HEK293T (cell line): ENCODE data around the gene TMEM79.

Experiments used
- ARNT ChIP-seq: fragments of 450-650 bp; IDR thresholded peaks from 2 replicates; pipeline ENCODE4 v1.6.1; 2017; ENCODE audit warnings: mild to moderate bottlenecking
- BHLHE40 ChIP-seq: fragments of 450-650 bp; IDR thresholded peaks from 2 replicates; pipeline ENCODE4 v1.6.1; 2016; ENCODE audit warnings: mild to moderate bottlenecking, moderate library complexity, borderline replicate concordance
- FOXA1 ChIP-seq: fragments of 450-650 bp; IDR thresholded peaks from 2 replicates; pipeline ENCODE4 v1.6.1; 2016; ENCODE audit warnings: mild to moderate bottlenecking
- FOXK2 ChIP-seq: fragments of 450-650 bp; IDR thresholded peaks from 2 replicates; pipeline ENCODE4 v1.6.1; 2016; ENCODE audit warnings: mild to moderate bottlenecking
- FOXM1 ChIP-seq: fragments of 450-650 bp; IDR thresholded peaks from 2 replicates; pipeline ENCODE4 v1.6.1; 2017; ENCODE audit warnings: mild to moderate bottlenecking, borderline replicate concordance
- HDGF ChIP-seq: fragments of 450-650 bp; IDR thresholded peaks from 2 replicates; pipeline ENCODE4 v1.6.1; 2017; ENCODE audit warnings: antibody characterized with exemption, borderline replicate concordance
- LEF1 ChIP-seq: fragments of 450-650 bp; IDR thresholded peaks from 2 replicates; pipeline ENCODE4 v1.6.1; 2017; ENCODE audit warnings: mild to moderate bottlenecking, borderline replicate concordance
- NFRKB ChIP-seq: fragments of 450-650 bp; IDR thresholded peaks from 2 replicates; pipeline ENCODE4 v1.6.1; 2016; ENCODE audit warnings: mild to moderate bottlenecking, moderate library complexity
- SP1 ChIP-seq: fragments of 450-650 bp; IDR thresholded peaks from 2 replicates; pipeline ENCODE4 v1.6.1; 2017
- SUZ12 ChIP-seq: fragments of 450-650 bp; IDR thresholded peaks from 2 replicates; pipeline ENCODE4 v1.6.1; 2016; ENCODE audit warnings: mild to moderate bottlenecking
- TARDBP ChIP-seq: fragments of 450-650 bp; IDR thresholded peaks from 2 replicates; pipeline ENCODE4 v1.6.1; 2016
- TF ChIP-seq, protein P1 (sequence below): fragments of 450-650 bp; IDR thresholded peaks from 2 replicates; pipeline ENCODE4 v1.6.1; 2016

- TF ChIP-seq SUZ12 = no peak
- no peak for TF ChIP-seq FOXA1
- TF ChIP-seq FOXM1 = no peak
- TF ChIP-seq HDGF = no peak
- no peak for TF ChIP-seq NFRKB
- TF ChIP-seq LEF1 = no peak
- TF ChIP-seq BHLHE40 = no peak
- no peak for TF ChIP-seq SP1
- TF ChIP-seq ARNT = no peak
- no peak for TF ChIP-seq TARDBP
- TF ChIP-seq, protein P1, sequence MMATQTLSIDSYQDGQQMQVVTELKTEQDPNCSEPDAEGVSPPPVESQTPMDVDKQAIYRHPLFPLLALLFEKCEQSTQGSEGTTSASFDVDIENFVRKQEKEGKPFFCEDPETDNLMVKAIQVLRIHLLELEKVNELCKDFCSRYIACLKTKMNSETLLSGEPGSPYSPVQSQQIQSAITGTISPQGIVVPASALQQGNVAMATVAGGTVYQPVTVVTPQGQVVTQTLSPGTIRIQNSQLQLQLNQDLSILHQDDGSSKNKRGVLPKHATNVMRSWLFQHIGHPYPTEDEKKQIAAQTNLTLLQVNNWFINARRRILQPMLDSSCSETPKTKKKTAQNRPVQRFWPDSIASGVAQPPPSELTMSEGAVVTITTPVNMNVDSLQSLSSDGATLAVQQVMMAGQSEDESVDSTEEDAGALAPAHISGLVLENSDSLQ = no peak
- no peak for TF ChIP-seq FOXK2
Measured at GRCh38 chr1:156320560-156320959, 36.4 kb downstream of the TMEM79 start.
